ENCODE data around the gene ZNF425.
A peak's percentile ranks its signal among the peaks of the same experiment; 100 is the strongest.

The ZNF425 gene

GRCh38 chr7:149125863-149126661 is at the start of gene ZNF425:
ZNF425 (minus strand) TSS chr7:149126324; CDS start chr7:149126213, 111 bp downstream.
- Histone ChIP-seq H3F3A (ENCODE audit: insufficient read depth, low read length) (0 out of 2 replicates have a peak, but pooled peaks cover 6% of the 10 kb centered on the region), H3K4me1 (ENCODE audit: insufficient read depth, low read length, severe bottlenecking) (peaks cover 17% of the 10 kb centered on the region), H3K79me2 (ENCODE audit: insufficient read depth, low read length) (no peaks in the 10 kb centered on the region), H3K9me3 (ENCODE audit: low read length) (peaks cover 9% of the 10 kb centered on the region), H3K9me2 (ENCODE audit: low read depth, low read length) (no peaks in the 10 kb centered on the region), H3K9ac (ENCODE audit: low read length) (peak within 1 kb of the TSS; percentile 86), H3K4me3 (ENCODE audit: low read depth, low read length, poor library complexity, severe bottlenecking) (peak within 1 kb of the TSS; percentile 83), H3K4me2 (ENCODE audit: low read length) (peak within 1 kb of the TSS; percentile 90), H4K20me1 (ENCODE audit: insufficient read depth, low read length) (no peaks in the 10 kb centered on the region), H2AFZ (ENCODE audit: low read length) (peak within 1 kb of the TSS; percentile 9; the same call in 1 of the 2 replicates), H3K27me3 (ENCODE audit: insufficient read depth, low read length) (no peaks in the 10 kb centered on the region), H3K36me3 (ENCODE audit: insufficient read depth, low read length) (peaks cover 17% of the 10 kb centered on the region), H3K27ac (ENCODE audit: low read depth, low read length, poor library complexity, severe bottlenecking) (peak within 1 kb of the TSS; percentile 84)
- TF ChIP-seq CTCF (IDR thresholded peaks at IDR 0.05; ENCODE audit: low read length) (peak; percentile 97), EZH2 (IDR thresholded peaks at IDR 0.05; ENCODE audit: borderline replicate concordance, low read length) (no peak)

- Histone ChIP-seq H3K9me3 (ENCODE audit: low read length) (no peaks in the 10 kb centered on the region), H4K20me1 (ENCODE audit: insufficient read depth, low read length) (no peaks in the 10 kb centered on the region), H3K9me2 (ENCODE audit: low read depth, low read length) (no peaks in the 10 kb centered on the region), H3K9ac (ENCODE audit: low read length) (no peak overlapping the region), H3K36me3 (ENCODE audit: insufficient read depth, low read length) (peaks cover 81% of the 10 kb centered on the region), H3K27ac (ENCODE audit: low read depth, low read length, poor library complexity, severe bottlenecking) (no peak overlapping the region), H3K4me2 (ENCODE audit: low read length) (no peak overlapping the region), H2AFZ (ENCODE audit: low read length) (no peak overlapping the region), H3F3A (ENCODE audit: insufficient read depth, low read length) (no peaks in the 10 kb centered on the region), H3K27me3 (ENCODE audit: insufficient read depth, low read length) (no peaks in the 10 kb centered on the region), H3K4me3 (ENCODE audit: low read depth, low read length, poor library complexity, severe bottlenecking) (no peak overlapping the region), H3K4me1 (ENCODE audit: insufficient read depth, low read length, severe bottlenecking) (no peaks in the 10 kb centered on the region), H3K79me2 (ENCODE audit: insufficient read depth, low read length) (no peaks in the 10 kb centered on the region)
- TF ChIP-seq EZH2 (IDR thresholded peaks at IDR 0.05; ENCODE audit: borderline replicate concordance, low read length) (no peak), CTCF (IDR thresholded peaks at IDR 0.05; ENCODE audit: low read length) (no peak)
These were observed 49.0 kb upstream of the ZNF425 start for GRCh38 chr7:149175150-149175549.

- no peaks in the 10 kb centered on the region for H3F3A ChIP-seq (ENCODE audit: insufficient read depth, low read length)
- H3K9me2 ChIP-seq (ENCODE audit: low read depth, low read length) = no peaks in the 10 kb centered on the region
- no peaks in the 10 kb centered on the region for H4K20me1 ChIP-seq (ENCODE audit: insufficient read depth, low read length)
- H3K36me3 ChIP-seq (ENCODE audit: insufficient read depth, low read length) = peaks cover 84% of the 10 kb centered on the region
- no peaks in the 10 kb centered on the region for H3K27me3 ChIP-seq (ENCODE audit: insufficient read depth, low read length)
- no peak overlapping the region for H3K4me2 ChIP-seq (ENCODE audit: low read length)
- no peak overlapping the region for H3K27ac ChIP-seq (ENCODE audit: low read depth, low read length, poor library complexity, severe bottlenecking)
- H3K9ac ChIP-seq (ENCODE audit: low read length) = no peak overlapping the region
- no peaks in the 10 kb centered on the region for H3K4me1 ChIP-seq (ENCODE audit: insufficient read depth, low read length, severe bottlenecking)
- no peak overlapping the region for H2AFZ ChIP-seq (ENCODE audit: low read length)
- H3K9me3 ChIP-seq (ENCODE audit: low read length) = no peaks in the 10 kb centered on the region
- no peak overlapping the region for H3K4me3 ChIP-seq (ENCODE audit: low read depth, low read length, poor library complexity, severe bottlenecking)
- no peak for TF ChIP-seq CTCF (IDR thresholded peaks at IDR 0.05; ENCODE audit: low read length)
- TF ChIP-seq EZH2 (IDR thresholded peaks at IDR 0.05; ENCODE audit: borderline replicate concordance, low read length) = no peak
- H3K79me2 ChIP-seq (ENCODE audit: insufficient read depth, low read length) = no peaks in the 10 kb centered on the region
These were observed 46.4 kb upstream of the ZNF425 start for GRCh38 chr7:149172534-149172920.

Data from OCI-LY1 (cell line).